ENCODE results near the gene FCHSD2.

DNA sequence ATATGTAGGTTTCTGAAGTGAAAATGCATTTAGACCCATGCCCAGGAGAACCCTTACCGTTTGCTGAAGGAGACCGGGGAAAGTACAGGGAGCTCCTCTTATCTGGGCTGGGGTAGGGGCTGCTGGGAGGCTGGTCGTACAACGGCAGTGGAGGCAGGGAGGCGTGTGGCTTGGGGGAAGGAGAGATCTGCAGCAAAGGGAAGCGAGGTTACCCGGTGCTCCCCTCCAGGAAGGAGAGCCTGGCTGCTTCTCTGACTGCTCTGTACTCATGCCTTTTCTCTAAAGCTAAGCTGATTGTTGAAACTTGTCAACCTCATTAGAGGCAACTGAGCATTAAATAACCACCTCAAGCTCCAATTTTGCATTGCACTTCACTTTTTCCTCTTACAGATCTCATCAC is 300.7 kb downstream of the FCHSD2 start:
- TF ChIP-seq CTCF (IDR thresholded peaks at IDR 0.05; ENCODE audit: low read depth, low read length) (no peak), POLR2A (IDR thresholded peaks at IDR 0.05; ENCODE audit: extremely low read depth, insufficient read length) (no peak), MAX (IDR thresholded peaks at IDR 0.05; ENCODE audit: low read depth, low read length) (no peak)

Data from NB4 (cell line).